ENCODE results near the gene USP2. TPM values are rescaled to one million over a fixed set of nuclear protein-coding genes. Genes with fewer than 3 reads are reported as not detected.

USP2 gene
- polyA plus RNA-seq, 3 donors, result 0.36 TPM; not detected in 2

GRCh38 chr11:119377961-119378667 is 3.4 kb downstream of the USP2 start:
- H3K9me3 ChIP-seq (replicated peaks in 1 of 2; ENCODE audit: control insufficient read depth in 1 of 2, insufficient read depth in 1 of 2, low read length in 2 of 2), result no peaks in the 10 kb centered on the region
- no peak overlapping the region for H3K27ac ChIP-seq (ENCODE audit: low read depth in 1 of 2, low read length in 2 of 2)
- H3K4me3 Mint-ChIP-seq, result no peak overlapping the region
- no peaks in the 10 kb centered on the region for H4K20me1 ChIP-seq (ENCODE audit: insufficient read depth, low read length)
- no peaks in the 10 kb centered on the region for H3K79me2 ChIP-seq (ENCODE audit: insufficient read depth, low read length)
- H3K9ac ChIP-seq (ENCODE audit: insufficient read depth, low read length, poor library complexity, severe bottlenecking), result no peak overlapping the region
- H3K27ac Mint-ChIP-seq, result peak overlapping the region in 1 of 7 donors; percentile 46
- H3K27me3 ChIP-seq (ENCODE audit: control insufficient read depth in 2 of 2, insufficient read depth in 2 of 2, low read length in 2 of 2), result peaks cover 0 to 17% of the 10 kb centered on the region in 2 donors
- peaks cover 0 to 3% (median 0%) of the 10 kb centered on the region in 7 donors for H3K9me3 Mint-ChIP-seq
- no peaks in the 10 kb centered on the region for H3K4me1 Mint-ChIP-seq
- no peaks in the 10 kb centered on the region for H3K36me3 ChIP-seq (replicated peaks in 1 of 2; ENCODE audit: control insufficient read depth in 1 of 2, insufficient read depth in 2 of 2, low read length in 2 of 2)
- H3K4me3 ChIP-seq (replicated peaks in 1 of 3; ENCODE audit: low read depth in 2 of 3, low read length in 3 of 3), result no peak overlapping the region
- TF ChIP-seq, protein P1, sequence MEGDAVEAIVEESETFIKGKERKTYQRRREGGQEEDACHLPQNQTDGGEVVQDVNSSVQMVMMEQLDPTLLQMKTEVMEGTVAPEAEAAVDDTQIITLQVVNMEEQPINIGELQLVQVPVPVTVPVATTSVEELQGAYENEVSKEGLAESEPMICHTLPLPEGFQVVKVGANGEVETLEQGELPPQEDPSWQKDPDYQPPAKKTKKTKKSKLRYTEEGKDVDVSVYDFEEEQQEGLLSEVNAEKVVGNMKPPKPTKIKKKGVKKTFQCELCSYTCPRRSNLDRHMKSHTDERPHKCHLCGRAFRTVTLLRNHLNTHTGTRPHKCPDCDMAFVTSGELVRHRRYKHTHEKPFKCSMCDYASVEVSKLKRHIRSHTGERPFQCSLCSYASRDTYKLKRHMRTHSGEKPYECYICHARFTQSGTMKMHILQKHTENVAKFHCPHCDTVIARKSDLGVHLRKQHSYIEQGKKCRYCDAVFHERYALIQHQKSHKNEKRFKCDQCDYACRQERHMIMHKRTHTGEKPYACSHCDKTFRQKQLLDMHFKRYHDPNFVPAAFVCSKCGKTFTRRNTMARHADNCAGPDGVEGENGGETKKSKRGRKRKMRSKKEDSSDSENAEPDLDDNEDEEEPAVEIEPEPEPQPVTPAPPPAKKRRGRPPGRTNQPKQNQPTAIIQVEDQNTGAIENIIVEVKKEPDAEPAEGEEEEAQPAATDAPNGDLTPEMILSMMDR (IDR thresholded peaks at IDR 0.05), result no peak
- H2AFZ ChIP-seq (ENCODE audit: insufficient read depth, low read depth, low read length, poor library complexity, severe bottlenecking), result no peak overlapping the region
- no peaks in the 10 kb centered on the region for H3K36me3 Mint-ChIP-seq
- intact Hi-C loops (cut with micrococcal nuclease), result no loop called here
- H3K4me2 ChIP-seq (replicated peaks; ENCODE audit: extremely low read depth, low read length, poor library complexity, severe bottlenecking), result no peak overlapping the region
- 100% methylated on average over 1 of the region's 6 CpGs for WGBS (ENCODE audit: insufficient coverage)
- peaks cover 16 to 17% of the 10 kb centered on the region in 2 donors for H3K4me1 ChIP-seq (ENCODE audit: control insufficient read depth in 1 of 2, insufficient read depth in 2 of 2, low read length in 2 of 2)
- DNase-seq, result peak in 1 of 3 donors; percentile 2
- H3K27me3 Mint-ChIP-seq (ENCODE audit: low read depth in 3 of 3), result peaks cover 12 to 24% (median 16%) of the 10 kb centered on the region in 3 donors

DNA sequence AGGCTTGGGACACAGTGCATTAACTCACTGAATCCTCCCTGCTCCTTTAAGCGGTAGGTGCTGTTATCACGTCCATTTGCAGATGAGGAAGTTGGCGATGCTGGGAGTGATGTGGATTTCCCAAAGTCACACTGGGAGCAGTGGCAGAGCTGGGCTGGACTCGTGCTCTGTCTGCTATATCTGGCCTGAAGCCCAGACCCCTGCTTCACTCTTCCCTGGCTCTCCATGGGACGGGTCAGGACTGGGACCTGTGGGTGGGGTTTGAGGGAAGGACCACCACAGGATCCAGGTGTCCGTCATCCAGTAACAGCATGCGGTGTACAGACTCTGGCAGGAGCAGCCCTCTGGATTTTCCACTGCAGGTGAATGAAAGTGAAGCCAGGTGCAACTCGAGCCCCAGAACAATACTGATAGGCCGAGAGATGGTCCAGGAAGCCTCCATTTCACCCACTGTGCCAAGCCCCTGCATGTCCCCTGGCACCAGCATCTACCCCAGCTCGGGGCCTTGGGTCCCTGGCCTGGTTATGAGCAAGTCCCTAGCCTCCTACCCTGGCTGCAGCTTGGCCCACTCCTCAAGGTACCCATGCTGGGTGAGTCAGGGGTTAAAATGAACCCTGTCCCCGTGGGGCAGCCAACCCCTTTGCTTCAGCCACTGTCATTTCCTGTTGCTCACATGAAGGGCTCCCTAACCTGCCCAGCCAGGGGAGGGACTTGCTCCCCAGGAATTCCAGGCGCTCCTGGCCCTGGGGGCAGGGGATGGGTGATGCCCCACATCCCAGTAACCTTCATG is 4.2 kb downstream of the USP2 start:
- Mint-ChIP-seq H3K27ac (peak overlapping the region in 1 of 7 donors; percentile 46), H3K27me3 (ENCODE audit: low read depth in 3 of 3) (peaks cover 12 to 24% (median 16%) of the 10 kb centered on the region in 3 donors), H3K36me3 (no peaks in the 10 kb centered on the region), H3K9me3 (peaks cover 0 to 3% (median 0%) of the 10 kb centered on the region in 7 donors), H3K4me1 (no peaks in the 10 kb centered on the region), H3K4me3 (no peak overlapping the region)
- Histone ChIP-seq H3K9ac (ENCODE audit: insufficient read depth, low read length, poor library complexity, severe bottlenecking) (no peak overlapping the region), H3K27me3 (ENCODE audit: control insufficient read depth in 2 of 2, insufficient read depth in 2 of 2, low read length in 2 of 2) (peaks cover 0 to 14% of the 10 kb centered on the region in 2 donors), H4K20me1 (ENCODE audit: insufficient read depth, low read length) (no peaks in the 10 kb centered on the region), H3K4me2 (replicated peaks; ENCODE audit: extremely low read depth, low read length, poor library complexity, severe bottlenecking) (no peak overlapping the region), H3K9me3 (replicated peaks in 1 of 2; ENCODE audit: control insufficient read depth in 1 of 2, insufficient read depth in 1 of 2, low read length in 2 of 2) (no peaks in the 10 kb centered on the region), H3K27ac (ENCODE audit: low read depth in 1 of 2, low read length in 2 of 2) (no peak overlapping the region), H3K79me2 (ENCODE audit: insufficient read depth, low read length) (no peaks in the 10 kb centered on the region), H3K4me3 (replicated peaks in 1 of 3; ENCODE audit: low read depth in 2 of 3, low read length in 3 of 3) (no peak overlapping the region), H3K36me3 (replicated peaks in 1 of 2; ENCODE audit: control insufficient read depth in 1 of 2, insufficient read depth in 2 of 2, low read length in 2 of 2) (no peaks in the 10 kb centered on the region), H2AFZ (ENCODE audit: insufficient read depth, low read depth, low read length, poor library complexity, severe bottlenecking) (no peak overlapping the region), H3K4me1 (ENCODE audit: control insufficient read depth in 1 of 2, insufficient read depth in 2 of 2, low read length in 2 of 2) (peaks cover 16% of the 10 kb centered on the region in 2 donors)
- TF ChIP-seq, protein P1 (IDR thresholded peaks at IDR 0.05), result no peak
- intact Hi-C loops (cut with micrococcal nuclease), result no loop called here
- WGBS (ENCODE audit: insufficient coverage), result 60% methylated on average over 5 of the region's 12 CpGs
- DNase-seq, result peak in 1 of 3 donors; percentile 5

Data from CD14-positive monocyte (primary cell).